ENCODE results near the gene PYGM.

PYGM gene

GRCh38 chr11:64764753-64765152 is 5.0 kb upstream of the PYGM start:
- Histone ChIP-seq H3K4me3 (replicated peaks; ENCODE audit: insufficient read depth, low read length) (no peak overlapping the region), H3K27me3 (ENCODE audit: insufficient read depth, poor library complexity, severe bottlenecking) (no peaks in the 10 kb centered on the region), H3K27ac (replicated peaks) (peak overlapping the region; percentile 38; the same call in 1 of the 2 replicates)
- DNase-seq (ENCODE audit: low read depth in 1 of 2, low spot score in 1 of 2): no peak
- no peak for TF ChIP-seq POLR2AphosphoS5 (IDR thresholded peaks at IDR 0.05; ENCODE audit: low read depth)
- no peak for TF ChIP-seq REST (IDR thresholded peaks at IDR 0.05; ENCODE audit: insufficient replicate concordance, low read depth)
- TF ChIP-seq GABPA (IDR thresholded peaks at IDR 0.05; ENCODE audit: low read depth): no peak
- no peak for TF ChIP-seq SPI1 (IDR thresholded peaks at IDR 0.05; ENCODE audit: borderline replicate concordance, low read depth)

GRCh38 chr11:64764040-64764611 is 4.4 kb upstream of the PYGM start:
- DNase-seq (ENCODE audit: low read depth in 1 of 2, low spot score in 1 of 2): peak in 1 of 2 experiments; percentile 58
- peak overlapping the region; percentile 38 for H3K27ac ChIP-seq (replicated peaks)
- no peaks in the 10 kb centered on the region for H3K27me3 ChIP-seq (ENCODE audit: insufficient read depth, poor library complexity, severe bottlenecking)
- TF ChIP-seq SPI1 (IDR thresholded peaks at IDR 0.05; ENCODE audit: borderline replicate concordance, low read depth): no peak
- TF ChIP-seq GABPA (IDR thresholded peaks at IDR 0.05; ENCODE audit: low read depth): no peak
- TF ChIP-seq POLR2AphosphoS5 (IDR thresholded peaks at IDR 0.05; ENCODE audit: low read depth): no peak
- no peak for TF ChIP-seq CTCF (IDR thresholded peaks at IDR 0.05; ENCODE audit: insufficient read depth, low read length)
- TF ChIP-seq REST (IDR thresholded peaks at IDR 0.05; ENCODE audit: insufficient replicate concordance, low read depth): no peak
- no peak overlapping the region for H3K4me3 ChIP-seq (replicated peaks; ENCODE audit: insufficient read depth, low read length)

GRCh38 chr11:64763526-64764039 is 3.8 kb upstream of the PYGM start:
- no peak overlapping the region for H3K4me3 ChIP-seq (replicated peaks; ENCODE audit: insufficient read depth, low read length)
- peak overlapping the region; percentile 38 for H3K27ac ChIP-seq (replicated peaks)

More at GRCh38 chr11:64763526-64764039, 3.8 kb upstream of the PYGM start:
- no peak for DNase-seq (ENCODE audit: low read depth in 1 of 2, low spot score in 1 of 2)
- H3K27me3 ChIP-seq (ENCODE audit: insufficient read depth, poor library complexity, severe bottlenecking): no peaks in the 10 kb centered on the region
- TF ChIP-seq REST (IDR thresholded peaks at IDR 0.05; ENCODE audit: insufficient replicate concordance, low read depth) (no peak), POLR2AphosphoS5 (IDR thresholded peaks at IDR 0.05; ENCODE audit: low read depth) (no peak), CTCF (IDR thresholded peaks at IDR 0.05; ENCODE audit: insufficient read depth, low read length) (no peak), SPI1 (IDR thresholded peaks at IDR 0.05; ENCODE audit: borderline replicate concordance, low read depth) (no peak), GABPA (IDR thresholded peaks at IDR 0.05; ENCODE audit: low read depth) (no peak)

All from HL-60 (cell line).